Measurements from ENCODE around the gene PRRT1B. TPM values are rescaled to one million over a fixed set of nuclear protein-coding genes. Genes with fewer than 3 reads are reported as not detected.

PRRT1B gene
- total and polyA plus RNA-seq, 9 of the 15 experiments (the other 6 are each of a cell fraction or from before 2014, with no cell fraction given) = not detected

GRCh38 chr9:131511880-131512279 is 33.4 kb upstream of the PRRT1B start:
- Histone ChIP-seq H3K4me3 (no peak overlapping the region), H3K79me2 (ENCODE audit: control insufficient read depth, insufficient read depth, low read length) (no peaks in the 10 kb centered on the region), H3K9me3 (replicated peaks; ENCODE audit: control insufficient read depth, insufficient read depth, low read depth, low read length) (no peaks in the 10 kb centered on the region), H3K27me3 (ENCODE audit: control insufficient read depth in 2 of 2, insufficient read depth in 2 of 2, low read length in 2 of 2) (no peaks in the 10 kb centered on the region), H4K20me1 (replicated peaks; ENCODE audit: control insufficient read depth, insufficient read depth, low read length) (no peaks in the 10 kb centered on the region; the same call in 1 of the 2 replicates), H3K27ac (ENCODE audit: extremely low read depth, low read depth, low read length) (no peak overlapping the region), H2AFZ (ENCODE audit: low read depth, low read length) (no peak overlapping the region), H3K36me3 (ENCODE audit: control insufficient read depth, insufficient read depth, low read length) (peaks cover 55% of the 10 kb centered on the region; the same call in 2 of the 3 replicates), H3K4me2 (ENCODE audit: insufficient read depth, low read length) (no peak overlapping the region), H3K9me1 (ENCODE audit: control insufficient read depth, insufficient read depth, low read length) (no peaks in the 10 kb centered on the region), H3K9ac (ENCODE audit: insufficient read depth in 1 of 2, low read depth in 2 of 2, low read length in 2 of 2) (0 out of 4 replicates have a peak overlapping the region, but pooled peaks of 1 of the 2 experiments have one; percentile 20), H3K4me1 (replicated peaks in 1 of 2; ENCODE audit: control insufficient read depth in 2 of 2, insufficient read depth in 2 of 2, low read length in 2 of 2) (no peaks in the 10 kb centered on the region)
- no peak for FAIRE-seq
- ChIA-PET POLR2A (interaction anchor here (0.6 to 1.5 kb wide), 5 partner anchors 9 to 898 kb away, joined by 3 to 7 read pairs (median 4); partner anchors contain the start of gene POMT1), CTCF (ENCODE audit: low intra/inter-chr PET ratio) (no interaction called here)
- 88% methylated on average over 5 of the region's 6 CpGs for WGBS (ENCODE audit: insufficient coverage, low coverage, missing lambda C conversion rate)
- in situ Hi-C loops (cut with MboI) = loop anchor here (10.0 kb wide), 1 partner anchor 233 kb away; the partner anchor contains the start of gene RAPGEF1
- TF ChIP-seq ZNF589 (CRISPR knock-in tag; IDR thresholded peaks at IDR 0.05; ENCODE audit: low read depth) (no peak), KAT2B (IDR thresholded peaks at IDR 0.05; ENCODE audit: low read depth, low read length) (no peak), E2F6 (IDR thresholded peaks at IDR 0.05; ENCODE audit: borderline replicate concordance in 1 of 2, extremely low read depth in 1 of 2, insufficient read depth in 1 of 2, insufficient read length in 1 of 2, low read depth in 1 of 2, low read length in 1 of 2, poor library complexity in 1 of 2, severe bottlenecking in 1 of 2) (no peak), FOS (IDR thresholded peaks at IDR 0.05; ENCODE audit: extremely low read depth, insufficient read length) (no peak), SNRNP70 (optimal IDR thresholded peaks at IDR 0.05; ENCODE audit: low read depth, low read length) (no peak)
- TF ChIP-seq, protein P1, sequence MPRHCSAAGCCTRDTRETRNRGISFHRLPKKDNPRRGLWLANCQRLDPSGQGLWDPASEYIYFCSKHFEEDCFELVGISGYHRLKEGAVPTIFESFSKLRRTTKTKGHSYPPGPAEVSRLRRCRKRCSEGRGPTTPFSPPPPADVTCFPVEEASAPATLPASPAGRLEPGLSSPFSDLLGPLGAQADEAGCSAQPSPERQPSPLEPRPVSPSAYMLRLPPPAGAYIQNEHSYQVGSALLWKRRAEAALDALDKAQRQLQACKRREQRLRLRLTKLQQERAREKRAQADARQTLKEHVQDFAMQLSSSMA (CRISPR knock-in tag; IDR thresholded peaks at IDR 0.05) = no peak
- intact Hi-C loops (cut with micrococcal nuclease) = no loop called here
- BruUV-seq (replicated peaks) = no TSS peak
- no peak for DNase-seq (ENCODE audit: extremely low read depth in 1 of 4, low spot score in 3 of 4)
- ATAC-seq = no peak
